Karpas-422 (cell line): ENCODE measurements around the gene EPN2. TPM values are rescaled to one million over a fixed set of nuclear protein-coding genes. Genes with fewer than 3 reads are reported as not detected.
"Not testable (repeated sequence)": the region's sequence is repeated elsewhere in the genome, so short reads cannot be mapped to it uniquely, and the experiment has no call there.

Experiments
- DNase-seq: peaks from one replicate; pipeline ENCODE4 v3.0.0-alpha.2; 2015
- H2AFZ ChIP-seq: fragments of 200-600 bp; sonication (generic); 2 replicates; pipeline ENCODE4 v1.6.1; 2014; ENCODE audit warnings: antibody characterized with exemption, low read length, mixed read lengths
- H3K27ac ChIP-seq: fragments of 200-600 bp; sonication (generic); 2 replicates; pipeline ENCODE4 v1.5.1; 2014; ENCODE audit warnings: mild to moderate bottlenecking, low read length, moderate library complexity
- H3K27me3 ChIP-seq: fragments of 200-600 bp; sonication (generic); 2 replicates; pipeline ENCODE4 v1.6.1; 2014; ENCODE audit warnings: low read length, mixed read lengths
- H3K36me3 ChIP-seq: fragments of 200-600 bp; sonication (generic); 2 replicates; pipeline ENCODE4 v1.6.1; 2014; ENCODE audit warnings: low read length, mixed read lengths; ENCODE audit not compliant: insufficient read depth
- H3K4me1 ChIP-seq: fragments of 200-600 bp; sonication (generic); 2 replicates; pipeline ENCODE4 v1.6.1; 2014; ENCODE audit warnings: mild to moderate bottlenecking, low read length, mixed read lengths
- H3K4me2 ChIP-seq: fragments of 200-600 bp; sonication (generic); 2 replicates; pipeline ENCODE4 v1.6.1; 2014; ENCODE audit warnings: low read length, low read depth, mild to moderate bottlenecking; ENCODE audit not compliant: poor library complexity, severe bottlenecking
- H3K4me3 ChIP-seq: fragments of 200-600 bp; sonication (generic); 2 replicates; pipeline ENCODE4 v1.5.1; 2014; ENCODE audit warnings: mild to moderate bottlenecking, antibody characterized with exemption, low read length, mixed read lengths
- H3K79me2 ChIP-seq: fragments of 200-600 bp; sonication (generic); 2 replicates; pipeline ENCODE4 v1.6.1; 2014; ENCODE audit warnings: mild to moderate bottlenecking, low read length, mixed read lengths
- H3K9ac ChIP-seq: fragments of 200-600 bp; sonication (generic); 2 replicates; pipeline ENCODE4 v1.6.0; 2014; ENCODE audit warnings: low read length
- H3K9me2 ChIP-seq: fragments of 200-600 bp; sonication (generic), shearing (Covaris generic); replicated peaks from 2 replicates; pipeline ENCODE4 v1.6.0; 2014; ENCODE audit warnings: mild to moderate bottlenecking, low read length, moderate library complexity; ENCODE audit not compliant: insufficient read depth
- H3K9me3 ChIP-seq: fragments of 300-700, 200-600 bp; sonication (generic); 2 replicates; pipeline ENCODE4 v1.6.1; 2014; ENCODE audit warnings: low read length, mixed read lengths
- H4K20me1 ChIP-seq: fragments of 200-600 bp; sonication (generic); 2 replicates; pipeline ENCODE4 v1.6.1; 2014; ENCODE audit warnings: mild to moderate bottlenecking, antibody characterized with exemption, low read length, low read depth; ENCODE audit not compliant: insufficient read depth
- total RNA-seq: library from RNA; depleted of rRNA; stranded (reverse); fragments of >200 nt; shearing (Covaris generic); gene quantifications from 2 replicates; pipeline ENCODE4 v1.2.3, GENCODE V29; 2014; ENCODE audit warnings: low replicate concordance

Gene EPN2
- total RNA-seq, 1 experiment from 2014 or later = 17.6 TPM

DNA sequence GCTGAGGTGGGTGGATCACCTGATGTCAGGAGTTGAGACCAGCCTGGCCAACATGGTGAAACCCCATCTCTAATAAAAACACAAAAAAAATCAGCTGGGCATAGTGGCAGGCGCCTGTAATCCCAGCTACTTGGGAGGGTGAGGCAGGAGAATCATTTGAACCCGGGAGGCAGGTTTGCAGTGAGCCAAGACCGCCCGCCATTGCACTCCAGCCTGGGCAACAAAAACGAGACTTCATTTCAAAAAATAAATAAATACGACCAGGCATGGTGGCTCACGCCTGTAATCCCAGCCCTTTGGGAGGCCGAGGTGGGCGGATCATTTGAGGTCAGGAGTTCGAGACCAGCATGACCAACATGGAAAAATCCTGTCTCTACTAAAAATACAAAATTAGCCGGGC, 116.2 kb downstream of the EPN2 start:
- H3K9ac ChIP-seq, H3K27me3 ChIP-seq, H3K36me3 ChIP-seq, H3K4me2 ChIP-seq, H3K79me2 ChIP-seq, H3K4me3 ChIP-seq, H3K4me1 ChIP-seq, H2AFZ ChIP-seq, H4K20me1 ChIP-seq, DNase-seq, H3K27ac ChIP-seq, H3K9me3 ChIP-seq, H3K9me2 ChIP-seq: not testable (repeated sequence)

GRCh38 chr17:19354748-19355147, 117.6 kb downstream of the EPN2 start:
- Histone ChIP-seq H3K36me3 (no peaks in the 10 kb centered on the region), H3K4me2 (no peak overlapping the region), H4K20me1 (no peaks in the 10 kb centered on the region), H3K27me3 (no peaks in the 10 kb centered on the region), H3K27ac (no peak overlapping the region), H3K79me2 (no peaks in the 10 kb centered on the region), H3K9me3 (no peaks in the 10 kb centered on the region), H3K4me3 (no peak overlapping the region), H3K9me2 (no peaks in the 10 kb centered on the region), H2AFZ (no peak overlapping the region), H3K9ac (no peak overlapping the region), H3K4me1 (peaks cover 5% of the 10 kb centered on the region)
- DNase-seq = no peak

DNA sequence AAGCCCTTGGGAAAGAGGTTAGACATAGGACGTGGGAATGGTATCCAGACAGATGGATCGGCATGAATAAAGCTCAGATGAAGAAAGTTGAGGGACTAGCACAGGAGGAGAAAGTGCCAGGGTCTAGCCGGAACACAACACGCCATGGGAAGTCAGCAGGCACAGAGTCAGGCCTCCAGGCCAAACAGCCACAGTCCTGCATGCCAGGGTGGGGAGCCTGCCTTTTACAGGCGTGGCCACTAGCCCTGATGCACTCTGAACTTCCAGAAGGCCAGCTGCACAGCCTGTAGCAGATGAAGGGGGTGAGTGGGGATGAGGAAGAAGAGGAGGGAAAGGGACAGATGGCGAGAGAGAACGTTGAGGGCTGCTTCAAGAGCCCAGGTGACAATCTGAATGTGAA, 120.2 kb downstream of the EPN2 start:
- H3K4me2 ChIP-seq = no peak overlapping the region
- H3K9me2 ChIP-seq = no peaks in the 10 kb centered on the region
- DNase-seq = no peak
- no peaks in the 10 kb centered on the region for H3K9me3 ChIP-seq
- H3K9ac ChIP-seq = no peak overlapping the region
- H3K4me3 ChIP-seq = no peak overlapping the region
- no peaks in the 10 kb centered on the region for H3K27me3 ChIP-seq
- H3K36me3 ChIP-seq = no peaks in the 10 kb centered on the region
- H4K20me1 ChIP-seq = no peaks in the 10 kb centered on the region
- no peak overlapping the region for H2AFZ ChIP-seq
- H3K4me1 ChIP-seq = peaks cover 12% of the 10 kb centered on the region
- no peak overlapping the region for H3K27ac ChIP-seq
- H3K79me2 ChIP-seq = no peaks in the 10 kb centered on the region

- H4K20me1 ChIP-seq = no peaks in the 10 kb centered on the region
- H3K4me1 ChIP-seq = peaks cover 15% of the 10 kb centered on the region
- H3K9me3 ChIP-seq = no peaks in the 10 kb centered on the region
- no peak overlapping the region for H3K9ac ChIP-seq
- H3K9me2 ChIP-seq = no peaks in the 10 kb centered on the region
- H3K36me3 ChIP-seq = no peaks in the 10 kb centered on the region
- no peaks in the 10 kb centered on the region for H3K79me2 ChIP-seq
- no peak overlapping the region for H3K27ac ChIP-seq
- H2AFZ ChIP-seq = no peak overlapping the region
- H3K27me3 ChIP-seq = no peaks in the 10 kb centered on the region
- no peak overlapping the region for H3K4me2 ChIP-seq
- DNase-seq = no peak
- H3K4me3 ChIP-seq = no peak overlapping the region
These were observed 120.6 kb downstream of the EPN2 start for GRCh38 chr17:19357761-19358160.

DNA sequence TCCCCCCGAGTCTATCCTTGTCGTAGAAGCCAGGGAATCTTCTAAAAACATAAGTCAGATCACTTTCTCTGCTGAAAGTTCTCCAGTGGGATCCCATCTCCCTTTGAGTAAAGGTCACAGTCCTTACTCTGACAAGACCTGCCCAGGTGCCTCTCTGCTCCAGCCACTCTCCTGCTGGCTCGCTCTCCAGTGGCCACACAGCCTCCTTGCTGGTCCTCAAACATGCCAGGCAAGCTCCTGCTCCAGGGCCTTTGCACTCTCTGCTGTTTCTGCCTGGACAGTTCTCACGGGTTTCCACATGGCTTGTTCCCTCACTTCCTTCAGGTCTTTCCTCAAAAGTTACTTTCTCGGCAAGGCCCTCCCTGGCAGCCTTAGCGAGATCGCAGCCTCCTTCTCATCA, 122.0 kb downstream of the EPN2 start:
- DNase-seq = no peak
- Histone ChIP-seq H3K9ac (no peak overlapping the region), H3K27me3 (no peaks in the 10 kb centered on the region), H2AFZ (no peak overlapping the region), H3K4me3 (no peak overlapping the region), H4K20me1 (no peaks in the 10 kb centered on the region), H3K4me2 (no peak overlapping the region), H3K36me3 (no peaks in the 10 kb centered on the region), H3K9me3 (no peaks in the 10 kb centered on the region), H3K79me2 (no peaks in the 10 kb centered on the region), H3K27ac (no peak overlapping the region), H3K4me1 (peaks cover 23% of the 10 kb centered on the region), H3K9me2 (no peaks in the 10 kb centered on the region)

- Histone ChIP-seq H3K27ac (no peak overlapping the region), H3K79me2 (no peaks in the 10 kb centered on the region), H3K36me3 (no peaks in the 10 kb centered on the region), H3K4me1 (peaks cover 23% of the 10 kb centered on the region), H3K4me2 (no peak overlapping the region), H3K4me3 (no peak overlapping the region), H4K20me1 (no peaks in the 10 kb centered on the region), H2AFZ (no peak overlapping the region), H3K27me3 (no peaks in the 10 kb centered on the region), H3K9me2 (no peaks in the 10 kb centered on the region), H3K9ac (no peak overlapping the region), H3K9me3 (no peaks in the 10 kb centered on the region)
- DNase-seq = no peak
These were observed 122.7 kb downstream of the EPN2 start for GRCh38 chr17:19359856-19360255.

GRCh38 chr17:19360772-19361171, 123.6 kb downstream of the EPN2 start:
- DNase-seq = no peak
- no peak overlapping the region for H3K9ac ChIP-seq
- H3K79me2 ChIP-seq = no peaks in the 10 kb centered on the region
- no peak overlapping the region for H3K27ac ChIP-seq
- no peak overlapping the region for H2AFZ ChIP-seq
- H3K27me3 ChIP-seq = no peaks in the 10 kb centered on the region
- H3K9me3 ChIP-seq = no peaks in the 10 kb centered on the region
- peaks cover 23% of the 10 kb centered on the region for H3K4me1 ChIP-seq
- no peak overlapping the region for H3K4me3 ChIP-seq
- no peaks in the 10 kb centered on the region for H3K9me2 ChIP-seq
- no peak overlapping the region for H3K4me2 ChIP-seq
- H4K20me1 ChIP-seq = no peaks in the 10 kb centered on the region
- no peaks in the 10 kb centered on the region for H3K36me3 ChIP-seq

DNA sequence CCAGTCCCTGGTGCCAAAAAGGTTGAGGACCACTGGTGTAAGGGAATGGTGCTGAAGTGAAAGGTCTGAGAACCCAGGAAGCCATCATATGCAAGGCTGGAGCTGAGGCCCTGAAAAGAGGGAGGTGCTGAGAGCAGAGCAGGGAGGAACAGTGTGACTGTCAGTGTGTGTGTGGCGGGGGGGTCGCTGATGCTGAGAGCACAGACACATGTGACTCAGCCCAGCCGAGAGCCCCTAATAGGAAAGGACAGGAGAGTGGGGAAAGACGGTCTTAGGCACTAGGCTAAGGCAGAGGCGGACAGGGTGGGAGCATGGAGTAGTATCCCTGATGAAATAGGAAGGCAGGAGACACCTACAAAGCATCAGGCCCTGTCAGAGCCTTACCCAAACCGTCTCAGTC, 124.2 kb downstream of the EPN2 start:
- peaks cover 23% of the 10 kb centered on the region for H3K4me1 ChIP-seq
- no peak for DNase-seq

DNA sequence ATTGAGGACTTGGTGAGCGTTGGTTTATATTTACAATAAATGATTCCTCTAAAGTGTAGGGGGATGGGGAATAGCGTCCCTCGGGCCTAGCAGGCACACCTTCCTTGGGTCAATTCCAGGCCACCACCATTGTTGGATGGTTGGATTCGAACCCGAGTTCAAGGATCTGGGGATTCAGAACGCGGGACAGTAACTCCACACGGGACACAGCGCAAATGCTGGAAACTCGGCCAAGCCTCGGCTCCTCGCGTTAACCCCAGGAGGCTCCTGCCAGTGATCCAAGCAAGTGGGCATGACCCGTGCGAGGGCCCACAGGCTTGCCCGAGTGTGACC, 124.7 kb downstream of the EPN2 start:
- Histone ChIP-seq H2AFZ (peak overlapping the region; percentile 98), H3K4me2 (peak overlapping the region; percentile 88), H3K27ac (no peak overlapping the region), H3K4me1 (peaks cover 21% of the 10 kb centered on the region), H3K9me3 (no peaks in the 10 kb centered on the region), H3K9me2 (no peaks in the 10 kb centered on the region), H3K4me3 (peak overlapping the region; percentile 82), H3K36me3 (no peaks in the 10 kb centered on the region), H3K79me2 (no peaks in the 10 kb centered on the region), H3K9ac (peak overlapping the region; percentile 75), H3K27me3 (no peaks in the 10 kb centered on the region), H4K20me1 (no peaks in the 10 kb centered on the region)
- no peak for DNase-seq

More for the DNA sequence above, 124.2 kb downstream of the EPN2 start:
- H3K9ac ChIP-seq = no peak overlapping the region
- no peak overlapping the region for H3K4me3 ChIP-seq
- no peaks in the 10 kb centered on the region for H3K79me2 ChIP-seq
- H3K9me3 ChIP-seq = no peaks in the 10 kb centered on the region
- no peaks in the 10 kb centered on the region for H3K27me3 ChIP-seq
- H3K36me3 ChIP-seq = no peaks in the 10 kb centered on the region
- no peaks in the 10 kb centered on the region for H4K20me1 ChIP-seq
- no peak overlapping the region for H2AFZ ChIP-seq
- H3K9me2 ChIP-seq = no peaks in the 10 kb centered on the region
- no peak overlapping the region for H3K4me2 ChIP-seq
- H3K27ac ChIP-seq = no peak overlapping the region
